Left kidney (tissue), 8 donors: ENCODE data around the gene PCDHB11. TPM values are rescaled to one million over a fixed set of nuclear protein-coding genes. Genes with fewer than 3 reads are reported as not detected.
"Not testable (repeated sequence)": the region's sequence is repeated elsewhere in the genome, so short reads cannot be mapped to it uniquely, and the experiment has no call there.

Source experiments
- DNase-seq: peaks from one replicate; pipeline ENCODE4 v3.0.0-alpha.2; 2013
- long read RNA-seq, 8 donors: transcript quantifications; one replicate each; lab custom pipeline, GENCODE V29; 2026
- polyA plus RNA-seq: library from polyadenylated mRNA; unstranded; fragments of 120-200 nt; gene quantifications from one replicate; pipeline ENCODE4 v1.2.1, GENCODE V29; 2013; ENCODE audit not compliant: insufficient read length

PCDHB11 gene
- polyA plus RNA-seq, result 4.4 TPM
- long read RNA-seq, donor 1, full-length matches to known transcripts, result 13 of 13 reads
- long read RNA-seq, donor 1, partial matches to known transcripts, result 0 of 13 reads
- long read RNA-seq, donor 1, other reads (novel, unspliced or antisense), result 0 of 13 reads
- long read RNA-seq, donor 2, full-length matches to known transcripts, result 14 of 14 reads
- long read RNA-seq, donor 2, partial matches to known transcripts, result 0 of 14 reads
- long read RNA-seq, donor 2, other reads (novel, unspliced or antisense), result 0 of 14 reads
- long read RNA-seq, donor 3, full-length matches to known transcripts, result 11 of 11 reads
- long read RNA-seq, donor 3, partial matches to known transcripts, result 0 of 11 reads
- long read RNA-seq, donor 3, other reads (novel, unspliced or antisense), result 0 of 11 reads
- long read RNA-seq, donor 4, result 0 reads
- long read RNA-seq, donor 5, full-length matches to known transcripts, result 4 of 4 reads
- long read RNA-seq, donor 5, partial matches to known transcripts, result 0 of 4 reads
- long read RNA-seq, donor 5, other reads (novel, unspliced or antisense), result 0 of 4 reads
- long read RNA-seq, donor 6, full-length matches to known transcripts, result 7 of 7 reads
- long read RNA-seq, donor 6, partial matches to known transcripts, result 0 of 7 reads
- long read RNA-seq, donor 6, other reads (novel, unspliced or antisense), result 0 of 7 reads
- long read RNA-seq, donor 7, full-length matches to known transcripts, result 12 of 12 reads
- long read RNA-seq, donor 7, partial matches to known transcripts, result 0 of 12 reads
- long read RNA-seq, donor 7, other reads (novel, unspliced or antisense), result 0 of 12 reads
- long read RNA-seq, donor 8, full-length matches to known transcripts, result 4 of 4 reads
- long read RNA-seq, donor 8, partial matches to known transcripts, result 0 of 4 reads
- long read RNA-seq, donor 8, other reads (novel, unspliced or antisense), result 0 of 4 reads

GRCh38 chr5:141199359-141200235 lies at the start of gene PCDHB11:
Gene PCDHB11, plus strand, starts transcription at chr5:141199627. Its CDS starts 148 bp downstream, at chr5:141199775.
- DNase-seq, result no peak

GRCh38 chr5:141149812-141150211 lies 49.6 kb upstream of the PCDHB11 start, which contains the start of gene PCDHB6:
Gene PCDHB6, plus strand, starts transcription at chr5:141150057. Its CDS starts 201 bp downstream, at chr5:141150258.
- no peak for DNase-seq

- DNase-seq, result no peak
Measured at GRCh38 chr5:141150224-141150992, 49.0 kb upstream of the PCDHB11 start.

- DNase-seq, result no peak
Measured at GRCh38 chr5:141150993-141151325, 48.5 kb upstream of the PCDHB11 start.

- not testable (repeated sequence) for DNase-seq
Measured at GRCh38 chr5:141151632-141152031, 47.8 kb upstream of the PCDHB11 start.

- not testable (repeated sequence) for DNase-seq
Measured at GRCh38 chr5:141152096-141152495, 47.3 kb upstream of the PCDHB11 start.

GRCh38 chr5:141155540-141156374 lies 43.7 kb upstream of the PCDHB11 start:
- no peak for DNase-seq

- DNase-seq, result not testable (repeated sequence)
Measured at GRCh38 chr5:141157356-141157755, 42.1 kb upstream of the PCDHB11 start.

GRCh38 chr5:141157901-141158300 lies 41.5 kb upstream of the PCDHB11 start:
- not testable (repeated sequence) for DNase-seq

- DNase-seq, result peak; percentile 47
Measured at GRCh38 chr5:141172381-141173204, 26.8 kb upstream of the PCDHB11 start, which contains the start of gene PCDHB7. Gene PCDHB7, plus strand, starts transcription at chr5:141172644. Its CDS starts 192 bp downstream, at chr5:141172836.

GRCh38 chr5:141174291-141175104 lies 24.9 kb upstream of the PCDHB11 start:
- not testable (repeated sequence) for DNase-seq

GRCh38 chr5:141175933-141176332 lies 23.5 kb upstream of the PCDHB11 start:
- no peak for DNase-seq

- not testable (repeated sequence) for DNase-seq
Measured at GRCh38 chr5:141177577-141178191, 21.7 kb upstream of the PCDHB11 start, which contains the start of gene PCDHB8. Gene PCDHB8, plus strand, starts transcription at chr5:141177790. Its CDS starts 245 bp downstream, at chr5:141178035.

- DNase-seq, result not testable (repeated sequence)
Measured at GRCh38 chr5:141179371-141179770, 20.1 kb upstream of the PCDHB11 start.

- not testable (repeated sequence) for DNase-seq
Measured at GRCh38 chr5:141179876-141180275, 19.6 kb upstream of the PCDHB11 start.

GRCh38 chr5:141180313-141180712 lies 19.1 kb upstream of the PCDHB11 start:
- no peak for DNase-seq

- no peak for DNase-seq
Measured at GRCh38 chr5:141182248-141182647, 17.2 kb upstream of the PCDHB11 start, which contains the start of gene PCDHB16. Gene PCDHB16, plus strand, starts transcription at chr5:141182387. Its CDS starts 173 bp downstream, at chr5:141182560.
